HG03103 (cell line): Measurements from ENCODE around the gene ATG4B.
A peak's percentile ranks its signal among the peaks of the same experiment; 100 is the strongest.

Experiments used
- ATAC-seq: cut with Tn5 transposase; IDR thresholded peaks from one replicate; pipeline ENCODE4 v1.9.1; 2021; ENCODE audit warnings: low read depth; ENCODE audit not compliant: unreplicated experiment

ATG4B gene

GRCh38 chr2:241612156-241613016, 25.1 kb upstream of the ATG4B start:
- no peak for ATAC-seq

GRCh38 chr2:241613017-241613780, 24.3 kb upstream of the ATG4B start:
- no peak for ATAC-seq

DNA sequence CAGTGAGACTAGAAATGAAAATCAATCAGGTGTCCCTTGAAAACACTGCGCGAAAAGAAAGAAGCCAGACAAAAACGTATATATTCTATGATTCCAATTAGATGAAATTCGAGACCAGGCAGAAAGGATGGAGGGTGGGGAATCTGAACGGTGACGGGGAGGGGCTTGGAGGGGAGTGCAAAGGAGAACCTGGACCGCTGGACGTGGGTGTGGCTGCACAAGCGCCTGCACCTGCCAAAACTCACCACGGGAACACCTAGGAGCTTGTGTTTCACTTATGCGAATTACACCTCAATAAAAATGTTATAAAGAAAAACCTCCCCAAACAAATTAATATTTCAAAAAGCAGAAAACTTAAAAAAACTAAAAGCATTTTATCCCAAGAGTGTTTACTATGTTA, 22.5 kb upstream of the ATG4B start:
- ATAC-seq = no peak

- ATAC-seq = no peak
These were observed 21.9 kb upstream of the ATG4B start for GRCh38 chr2:241615522-241616052.

GRCh38 chr2:241616168-241617125, 21.0 kb upstream of the ATG4B start:
- no peak for ATAC-seq

GRCh38 chr2:241617431-241618154, 19.9 kb upstream of the ATG4B start:
- peak; percentile 51 for ATAC-seq

GRCh38 chr2:241618296-241618805, 19.1 kb upstream of the ATG4B start:
- ATAC-seq = no peak

- ATAC-seq = no peak
These were observed 18.7 kb upstream of the ATG4B start for GRCh38 chr2:241618829-241619228.

DNA sequence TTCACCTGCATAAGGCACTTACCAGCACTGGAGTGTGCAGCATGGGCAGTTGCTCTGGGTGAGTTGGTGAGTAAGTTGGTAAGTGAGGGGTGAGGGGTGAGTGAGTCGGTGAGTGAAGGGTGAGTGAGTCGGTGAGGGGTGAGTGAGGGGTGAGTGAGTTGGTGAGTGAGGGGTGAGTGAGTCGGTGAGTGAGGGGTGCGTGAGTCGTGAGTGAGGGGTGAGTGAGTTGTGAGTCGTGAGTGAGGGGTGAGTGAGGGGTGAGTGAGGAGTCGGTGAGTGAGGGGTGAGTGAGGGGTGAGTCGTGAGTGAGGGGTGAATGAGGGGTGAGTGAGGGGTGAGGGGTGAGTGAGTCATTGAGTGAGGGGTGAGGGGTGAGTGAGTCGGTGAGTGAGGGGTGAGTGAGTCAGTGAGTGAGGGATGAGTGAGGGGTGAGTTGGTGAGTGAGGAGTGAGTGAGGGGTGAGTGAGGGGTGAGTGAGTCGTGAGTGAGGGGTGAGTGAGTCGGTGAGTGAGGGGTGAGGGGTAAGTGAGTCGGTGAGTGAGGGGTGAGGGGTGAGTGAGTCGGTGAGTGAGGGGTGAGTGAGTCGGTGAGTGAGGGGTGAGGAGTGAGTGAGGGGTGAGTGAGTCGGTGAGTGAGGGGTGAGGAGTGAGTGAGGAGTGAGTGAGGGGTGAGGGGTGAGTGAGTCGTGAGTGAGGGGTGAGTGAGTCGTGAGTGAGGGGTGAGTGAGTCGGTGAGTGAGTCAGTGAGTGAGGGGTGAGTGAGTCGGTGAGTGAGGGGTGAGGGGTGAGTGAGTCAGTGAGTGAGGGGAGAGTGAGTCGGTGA, 17.7 kb upstream of the ATG4B start:
- ATAC-seq = no peak

- ATAC-seq = no peak
These were observed 17.1 kb upstream of the ATG4B start for GRCh38 chr2:241620419-241620769.

GRCh38 chr2:241627675-241628074, 9.8 kb upstream of the ATG4B start:
- no peak for ATAC-seq

- no peak for ATAC-seq
These were observed 7.6 kb upstream of the ATG4B start for GRCh38 chr2:241629762-241630435.

DNA sequence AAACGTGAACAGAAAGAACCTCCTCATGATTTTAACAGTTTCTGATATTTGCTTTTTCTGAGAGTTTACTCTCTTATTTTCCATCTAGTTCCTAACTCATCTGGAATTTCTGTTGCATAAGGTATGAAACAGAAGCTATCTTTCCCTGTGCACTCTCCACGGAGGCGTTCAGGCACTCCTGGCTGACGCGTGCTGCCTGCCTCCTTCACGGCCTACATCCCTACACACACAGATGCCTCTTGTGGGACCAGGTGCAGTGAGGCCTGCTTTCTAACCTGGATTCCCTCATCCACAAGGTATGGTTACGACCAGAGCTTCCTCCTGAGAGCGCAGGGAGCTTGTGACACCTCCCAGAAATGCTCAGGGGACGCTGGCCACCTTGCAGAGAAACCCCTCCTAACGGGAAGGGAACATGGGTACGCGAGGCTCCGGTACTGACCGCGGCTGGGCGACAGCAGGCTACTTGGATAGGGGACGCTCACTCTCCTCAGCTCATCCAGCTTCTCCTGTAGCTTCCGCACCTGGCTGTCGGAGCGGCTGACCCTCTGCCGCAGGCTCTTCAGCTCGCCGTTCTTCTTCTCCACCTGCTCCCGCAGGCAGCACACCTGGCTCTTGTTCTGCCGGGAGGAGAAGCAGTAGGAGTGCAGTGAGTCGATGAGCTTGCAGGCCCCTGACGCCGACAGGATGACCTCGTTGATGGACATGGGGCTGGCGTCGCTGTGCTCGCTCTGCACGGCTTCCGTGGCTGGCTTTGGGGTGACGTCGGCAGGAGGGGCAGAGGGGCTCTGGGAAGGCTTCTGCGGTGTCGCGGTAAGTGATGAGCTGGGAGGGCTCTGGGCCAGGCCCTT, 4.8 kb upstream of the ATG4B start:
- no peak for ATAC-seq

- no peak for ATAC-seq
These were observed 3.9 kb upstream of the ATG4B start for GRCh38 chr2:241633561-241633960.

GRCh38 chr2:241635756-241636155, 1.7 kb upstream of the ATG4B start:
- no peak for ATAC-seq

- peak; percentile 22 for ATAC-seq
These were observed 1.1 kb upstream of the ATG4B start for GRCh38 chr2:241636182-241637017.
